ENCODE results near the gene UBE2K.

DNA sequence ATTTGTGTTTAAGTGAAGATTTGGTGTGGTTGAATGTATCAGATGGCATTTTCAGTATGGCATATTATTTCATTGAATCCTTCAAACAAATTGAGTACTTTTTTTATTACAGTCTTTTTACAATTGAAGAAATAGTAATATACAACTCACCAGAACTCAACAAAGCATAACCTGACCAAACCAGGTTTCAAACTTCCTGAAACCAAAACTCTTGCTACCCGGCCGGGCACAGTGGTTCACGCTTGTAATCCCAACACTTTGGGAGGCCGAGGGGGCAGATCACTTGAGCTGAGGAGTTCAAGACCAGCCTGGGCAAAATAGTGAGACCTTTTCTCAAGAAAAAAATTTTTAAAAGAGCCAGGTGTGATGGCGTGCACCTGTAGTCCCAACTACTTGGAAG is 94.2 kb downstream of the UBE2K start:
- no peak for TF ChIP-seq ZNF235 (CRISPR knock-in tag; IDR thresholded peaks at IDR 0.05; ENCODE audit: borderline replicate concordance)
- no peak for TF ChIP-seq DNMT1 (CRISPR knock-in tag; IDR thresholded peaks at IDR 0.05)
- TF ChIP-seq RFX5 (IDR thresholded peaks at IDR 0.05; ENCODE audit: low read depth, low read length), result no peak
- TF ChIP-seq ZNF703 (CRISPR knock-in tag; IDR thresholded peaks at IDR 0.05; ENCODE audit: borderline replicate concordance), result no peak
- TF ChIP-seq, protein P1, sequence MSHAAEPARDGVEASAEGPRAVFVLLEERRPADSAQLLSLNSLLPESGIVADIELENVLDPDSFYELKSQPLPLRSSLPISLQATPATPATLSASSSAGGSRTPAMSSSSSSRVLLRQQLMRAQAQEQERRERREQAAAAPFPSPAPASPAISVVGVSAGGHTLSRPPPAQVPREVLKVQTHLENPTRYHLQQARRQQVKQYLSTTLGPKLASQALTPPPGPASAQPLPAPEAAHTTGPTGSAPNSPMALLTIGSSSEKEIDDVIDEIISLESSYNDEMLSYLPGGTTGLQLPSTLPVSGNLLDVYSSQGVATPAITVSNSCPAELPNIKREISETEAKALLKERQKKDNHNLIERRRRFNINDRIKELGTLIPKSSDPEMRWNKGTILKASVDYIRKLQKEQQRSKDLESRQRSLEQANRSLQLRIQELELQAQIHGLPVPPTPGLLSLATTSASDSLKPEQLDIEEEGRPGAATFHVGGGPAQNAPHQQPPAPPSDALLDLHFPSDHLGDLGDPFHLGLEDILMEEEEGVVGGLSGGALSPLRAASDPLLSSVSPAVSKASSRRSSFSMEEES (CRISPR knock-in tag; IDR thresholded peaks at IDR 0.05), result no peak

Measured in HepG2 (cell line).